HG02642 (cell line): ENCODE data around the gene RGS5.

Experiments
- ATAC-seq: cut with Tn5 transposase; IDR thresholded peaks from one replicate; pipeline ENCODE4 v1.9.1; 2021; ENCODE audit warnings: mild to moderate bottlenecking; ENCODE audit not compliant: unreplicated experiment, poor library complexity

RGS5 gene

GRCh38 chr1:163186862-163187261 lies 15.9 kb downstream of the RGS5 start:
- ATAC-seq = no peak

DNA sequence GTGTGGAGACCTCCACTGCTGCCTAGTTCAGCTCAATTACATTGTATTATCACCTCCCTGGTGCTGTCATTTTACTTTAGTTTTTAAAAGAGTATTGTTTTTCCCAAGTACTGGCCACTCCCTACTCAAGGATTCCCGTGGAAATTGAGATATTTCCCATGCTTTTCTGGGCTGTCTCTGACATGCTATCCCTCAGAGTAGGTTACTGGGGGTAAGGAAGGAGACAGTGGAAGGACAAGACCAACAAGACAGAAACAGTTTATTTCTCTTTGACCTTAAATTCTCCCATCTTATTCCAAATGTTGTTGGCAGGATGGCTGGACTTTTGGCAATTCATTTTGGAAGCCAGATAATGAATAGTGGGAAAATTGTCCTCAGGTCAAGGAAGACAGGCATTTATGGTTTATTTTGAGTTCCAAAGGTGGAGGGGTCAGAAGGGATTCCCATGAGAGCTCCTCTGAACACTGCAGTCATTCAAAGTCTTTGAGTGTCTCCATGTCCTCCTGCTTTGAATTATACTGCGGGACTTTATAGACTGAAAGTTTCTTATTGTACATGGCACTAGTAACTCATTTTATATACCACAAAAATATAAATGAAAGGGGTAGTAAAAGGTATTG lies 20.3 kb downstream of the RGS5 start:
- ATAC-seq = no peak

DNA sequence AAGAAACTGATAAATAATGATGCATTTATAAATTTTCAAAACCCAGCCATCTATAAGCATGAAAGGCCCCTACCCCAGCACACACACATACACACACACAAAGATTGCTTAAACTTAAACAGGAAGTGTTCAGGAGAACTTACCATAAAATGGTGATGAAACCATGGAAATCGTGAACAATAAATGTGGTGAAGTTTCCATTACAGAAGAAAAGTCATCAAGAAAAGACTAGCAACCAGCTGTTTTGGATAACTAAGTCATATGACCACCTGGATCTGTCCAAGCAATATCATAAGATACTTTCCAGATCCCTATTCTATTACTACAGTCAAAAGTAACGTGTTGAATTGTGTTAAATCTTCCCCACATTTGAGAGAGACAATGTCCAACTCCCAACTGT lies 24.1 kb downstream of the RGS5 start:
- ATAC-seq = no peak

DNA sequence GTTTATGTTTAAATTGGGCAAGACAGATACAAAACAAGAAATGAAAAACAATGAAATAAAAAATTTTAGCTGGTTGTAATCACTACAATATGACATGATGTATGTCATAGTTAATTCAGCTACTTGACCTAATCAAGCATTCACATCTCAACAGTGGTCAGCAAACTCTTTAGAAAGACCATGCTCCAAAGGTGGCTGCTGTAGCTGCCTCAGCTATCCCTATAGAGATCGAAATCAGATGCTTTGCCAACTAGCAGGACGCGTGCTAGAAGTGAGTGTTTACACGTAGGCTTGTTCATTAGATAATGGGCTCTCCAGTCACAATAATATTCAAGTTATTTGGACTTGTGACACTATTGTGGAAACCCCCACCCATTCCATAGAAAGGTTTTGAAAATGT lies 25.9 kb downstream of the RGS5 start:
- no peak for ATAC-seq

GRCh38 chr1:163174524-163175437 lies 27.9 kb downstream of the RGS5 start:
- no peak for ATAC-seq

DNA sequence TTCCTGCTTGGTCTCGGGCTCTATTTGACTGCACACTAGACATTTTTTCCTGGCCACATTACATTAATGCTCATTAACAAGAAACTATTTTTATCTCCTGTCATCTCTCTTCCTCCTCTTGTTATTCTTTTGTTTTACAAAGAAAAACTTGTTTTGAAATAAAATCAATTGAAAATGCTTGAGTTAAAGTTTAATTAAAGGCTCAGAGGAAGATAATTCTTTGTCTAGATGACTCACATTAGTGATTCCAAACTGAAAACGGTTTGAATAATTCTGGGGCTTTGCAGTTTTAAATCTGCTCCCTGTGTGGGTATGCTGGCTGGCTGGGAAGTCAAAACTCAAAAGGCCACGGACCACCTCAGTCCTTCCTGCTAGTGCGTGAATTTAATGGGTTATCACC lies 29.6 kb downstream of the RGS5 start:
- ATAC-seq = no peak

DNA sequence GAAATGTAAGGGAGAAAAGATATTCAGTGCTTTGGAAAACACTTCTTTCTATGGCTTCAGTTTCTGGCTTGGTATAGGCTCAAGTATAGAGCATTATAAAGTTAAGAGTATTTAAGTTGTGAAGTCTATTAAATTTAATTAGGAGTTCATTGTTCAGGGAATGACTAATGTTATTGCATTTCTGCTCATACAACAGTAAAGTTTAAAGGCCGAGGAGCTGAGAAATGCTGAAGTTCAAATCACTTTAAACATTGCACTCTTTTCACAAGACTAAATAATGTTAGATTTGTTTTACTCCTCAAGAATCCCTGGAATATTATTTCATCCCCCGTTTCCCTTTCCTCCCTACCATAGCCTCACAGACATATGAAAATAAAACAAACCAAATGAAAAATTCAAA lies 30.1 kb downstream of the RGS5 start:
- no peak for ATAC-seq

DNA sequence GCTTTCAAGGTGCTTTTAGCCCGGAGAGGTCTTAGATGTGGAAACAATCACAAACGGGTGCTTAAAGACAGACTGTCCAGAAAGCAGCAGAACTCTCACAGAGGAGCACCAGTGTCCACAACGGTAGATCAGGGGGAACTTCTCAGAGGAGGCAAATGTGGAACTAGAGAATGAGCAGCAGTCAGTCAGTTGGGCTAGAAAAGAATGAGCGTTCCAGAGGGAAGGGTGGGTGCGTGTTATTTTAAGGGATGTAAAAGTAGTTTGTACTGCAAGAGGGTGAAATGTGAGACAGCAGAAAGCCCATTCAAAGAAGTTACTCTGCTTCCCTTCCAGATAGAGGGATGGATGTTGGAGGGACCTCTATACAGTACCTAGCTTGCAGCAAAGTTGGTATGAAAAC lies 30.9 kb downstream of the RGS5 start:
- ATAC-seq = no peak

DNA sequence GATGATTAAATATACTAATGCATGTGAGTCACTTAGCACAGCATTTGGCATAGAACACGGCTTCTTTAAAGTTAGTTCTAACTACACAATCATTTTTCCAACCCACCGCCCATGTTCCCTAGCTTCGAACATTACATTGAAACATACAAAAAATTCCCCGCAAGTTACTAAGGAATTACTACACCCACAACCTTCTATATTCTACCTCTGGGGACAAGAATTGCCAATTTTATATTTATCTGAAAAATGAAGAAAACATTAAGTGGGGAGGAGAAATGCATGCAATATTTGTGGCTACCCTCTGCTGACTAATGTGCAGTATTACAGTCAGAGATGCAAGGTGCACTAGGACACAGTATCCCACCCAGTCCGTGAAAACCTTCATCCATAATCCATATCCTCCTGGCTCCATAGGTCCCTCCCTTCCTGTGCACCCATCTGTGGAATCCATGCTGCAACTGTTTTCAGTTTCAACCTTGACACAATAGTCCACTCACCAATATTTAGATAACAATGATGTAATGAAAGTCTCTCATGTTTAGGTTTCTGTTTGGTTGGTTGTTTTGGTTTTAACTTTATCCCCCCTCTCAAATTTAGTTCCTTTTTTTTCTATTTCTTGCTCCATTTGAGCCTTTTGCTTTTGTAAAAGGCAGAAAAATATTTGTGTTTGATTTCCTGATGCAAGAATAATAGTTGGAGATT lies 31.6 kb downstream of the RGS5 start:
- no peak for ATAC-seq

DNA sequence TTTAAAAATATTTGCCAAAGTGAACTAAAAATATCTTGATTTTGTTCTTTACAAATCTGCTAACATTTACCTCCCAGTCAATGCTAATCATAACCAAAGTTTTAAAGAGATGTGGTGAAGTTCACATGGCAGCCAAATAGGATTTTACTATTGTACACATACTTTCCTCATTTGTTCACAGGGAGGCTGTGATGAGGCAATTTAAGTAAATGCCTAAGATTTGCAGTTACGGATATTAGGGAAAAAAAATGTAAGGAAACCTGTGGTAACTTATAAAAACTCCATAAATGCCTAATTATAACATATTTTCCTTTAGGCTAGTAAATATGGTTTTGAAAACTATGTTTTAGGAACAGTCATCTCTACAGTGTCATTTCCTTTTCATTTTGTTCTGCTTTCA lies 32.4 kb downstream of the RGS5 start:
- ATAC-seq = no peak

GRCh38 chr1:163169553-163169952 lies 33.2 kb downstream of the RGS5 start:
- ATAC-seq = no peak

- ATAC-seq = no peak
These were observed 34.7 kb downstream of the RGS5 start for GRCh38 chr1:163168053-163168452.

GRCh38 chr1:163166886-163167555 lies 35.7 kb downstream of the RGS5 start:
- no peak for ATAC-seq

DNA sequence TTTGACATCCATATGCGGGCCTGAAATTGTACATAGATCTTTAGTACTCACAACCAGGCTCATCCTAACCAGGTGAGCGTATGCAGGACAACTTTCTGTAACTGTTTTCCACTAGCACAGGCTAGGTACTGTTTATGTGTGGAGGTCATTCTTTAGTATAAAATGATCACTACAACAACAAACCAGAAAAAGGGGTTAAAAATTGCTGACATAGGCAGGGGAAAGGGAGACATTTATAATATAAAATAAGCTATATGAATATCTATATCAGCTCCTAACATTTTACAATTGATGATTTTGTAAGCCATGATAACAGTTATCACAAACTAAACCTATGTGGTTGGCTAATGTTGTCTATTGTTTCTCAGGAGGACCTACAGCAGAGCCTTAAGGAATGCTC lies 37.6 kb downstream of the RGS5 start:
- ATAC-seq = no peak

- no peak for ATAC-seq
These were observed 38.7 kb downstream of the RGS5 start for GRCh38 chr1:163163881-163164582.

GRCh38 chr1:163163163-163163562 lies 39.6 kb downstream of the RGS5 start:
- no peak for ATAC-seq

- ATAC-seq = no peak
These were observed 40.3 kb downstream of the RGS5 start for GRCh38 chr1:163162381-163162914.

DNA sequence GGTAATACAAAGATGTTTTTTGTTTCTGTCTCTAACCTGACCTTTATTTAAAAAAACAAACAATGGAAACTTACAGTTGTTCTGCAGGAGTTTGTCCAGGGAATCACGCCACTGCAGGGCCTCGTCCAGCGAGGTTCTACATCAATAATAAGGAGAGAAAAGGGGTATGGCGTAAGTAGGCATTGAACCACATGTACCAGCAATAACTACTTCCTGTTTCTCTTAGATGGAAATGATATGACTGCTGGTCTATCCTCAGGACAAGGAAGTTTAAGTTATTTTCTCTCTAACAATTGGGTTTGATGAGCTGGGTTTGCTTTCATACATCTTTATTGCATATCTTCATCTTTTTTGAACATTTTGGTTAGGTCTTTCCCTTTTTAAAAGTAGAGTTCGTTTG lies 40.9 kb downstream of the RGS5 start:
- ATAC-seq = no peak

DNA sequence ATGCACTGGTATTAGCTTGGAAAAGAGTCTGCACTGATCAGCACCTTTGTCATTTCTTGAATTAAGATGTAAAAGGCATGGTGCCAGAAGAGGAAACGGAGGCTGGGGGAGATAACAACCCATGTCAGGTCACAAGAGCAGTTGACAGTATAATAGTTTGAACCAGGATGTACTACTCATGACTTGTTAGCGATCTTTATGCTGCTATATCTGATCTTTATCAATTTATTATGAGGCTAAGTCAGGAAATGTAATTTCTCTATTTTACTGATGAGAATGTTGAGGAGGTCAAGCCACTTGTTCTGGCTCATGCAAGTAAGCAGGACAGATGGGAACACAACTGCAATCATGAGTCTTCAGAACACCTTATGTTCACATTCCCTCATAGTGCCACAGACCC lies 41.4 kb downstream of the RGS5 start:
- no peak for ATAC-seq

DNA sequence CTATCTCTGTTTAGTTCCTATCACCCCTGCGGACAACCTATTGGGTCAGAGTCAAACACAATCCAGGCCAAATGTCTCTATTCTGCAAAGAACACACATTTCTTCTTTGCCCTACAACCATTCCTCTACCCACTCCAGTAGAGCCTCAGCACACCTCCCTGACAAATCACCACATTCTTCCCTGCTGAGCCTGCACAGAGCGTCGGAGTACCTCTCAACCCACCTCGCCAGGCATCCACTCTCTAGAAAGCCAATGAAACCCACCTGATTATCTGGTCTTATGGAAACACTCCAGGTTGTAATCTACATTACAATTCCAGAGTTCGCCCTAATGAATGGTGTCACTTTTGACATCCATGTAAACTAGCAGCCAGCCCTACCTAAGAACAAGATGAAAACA lies 47.1 kb downstream of the RGS5 start:
- ATAC-seq = no peak
